ENCODE results near the gene PLAAT3.
A peak's percentile ranks its signal among the peaks of the same experiment; 100 is the strongest.
"Not testable (repeated sequence)": the region's sequence is repeated elsewhere in the genome, so short reads cannot be mapped to it uniquely, and the experiment has no call there.

PLAAT3 gene

GRCh38 chr11:63623513-63624140, 9.4 kb upstream of the PLAAT3 start:
- Histone ChIP-seq H3K27ac (ENCODE audit: low read depth in 2 of 2, low read length in 2 of 2) (no peak overlapping the region), H3K36me3 (ENCODE audit: control insufficient read depth in 2 of 2, insufficient read depth in 2 of 2, low read length in 2 of 2) (peaks cover 2 to 4% of the 10 kb centered on the region in 2 donors), H3K9ac (ENCODE audit: low read depth in 1 of 2, low read length in 2 of 2) (no peak overlapping the region), H3K4me3 (ENCODE audit: low read length in 2 of 2) (no peak overlapping the region), H3K9me3 (ENCODE audit: control insufficient read depth in 2 of 2, low read length in 2 of 2) (no peaks in the 10 kb centered on the region), H3K27me3 (ENCODE audit: control insufficient read depth in 2 of 2, insufficient read depth in 2 of 2, low read length in 2 of 2) (no peaks in the 10 kb centered on the region), H3K4me1 (ENCODE audit: control insufficient read depth in 2 of 2, insufficient read depth in 2 of 2, low read length in 2 of 2) (no peaks in the 10 kb centered on the region)

GRCh38 chr11:63622323-63622722, 8.1 kb upstream of the PLAAT3 start:
- no peak overlapping the region for H3K4me3 ChIP-seq (ENCODE audit: low read length in 2 of 2)

GRCh38 chr11:63621071-63621470, 6.8 kb upstream of the PLAAT3 start:
- Histone ChIP-seq H3K27ac (ENCODE audit: low read depth in 2 of 2, low read length in 2 of 2) (no peak overlapping the region), H3K4me3 (ENCODE audit: low read length in 2 of 2) (no peak overlapping the region), H3K9ac (ENCODE audit: low read depth in 1 of 2, low read length in 2 of 2) (no peak overlapping the region), H3K9me3 (ENCODE audit: control insufficient read depth in 2 of 2, low read length in 2 of 2) (no peaks in the 10 kb centered on the region), H3K27me3 (ENCODE audit: control insufficient read depth in 2 of 2, insufficient read depth in 2 of 2, low read length in 2 of 2) (no peaks in the 10 kb centered on the region), H3K4me1 (ENCODE audit: control insufficient read depth in 2 of 2, insufficient read depth in 2 of 2, low read length in 2 of 2) (no peaks in the 10 kb centered on the region), H3K36me3 (ENCODE audit: control insufficient read depth in 2 of 2, insufficient read depth in 2 of 2, low read length in 2 of 2) (no peaks in the 10 kb centered on the region)

More at GRCh38 chr11:63622323-63622722, 8.1 kb upstream of the PLAAT3 start:
- no peaks in the 10 kb centered on the region for H3K9me3 ChIP-seq (ENCODE audit: control insufficient read depth in 2 of 2, low read length in 2 of 2)
- no peak overlapping the region for H3K27ac ChIP-seq (ENCODE audit: low read depth in 2 of 2, low read length in 2 of 2)
- no peaks in the 10 kb centered on the region for H3K4me1 ChIP-seq (ENCODE audit: control insufficient read depth in 2 of 2, insufficient read depth in 2 of 2, low read length in 2 of 2)
- H3K36me3 ChIP-seq (ENCODE audit: control insufficient read depth in 2 of 2, insufficient read depth in 2 of 2, low read length in 2 of 2): no peaks in the 10 kb centered on the region
- no peak overlapping the region for H3K9ac ChIP-seq (ENCODE audit: low read depth in 1 of 2, low read length in 2 of 2)
- H3K27me3 ChIP-seq (ENCODE audit: control insufficient read depth in 2 of 2, insufficient read depth in 2 of 2, low read length in 2 of 2): no peaks in the 10 kb centered on the region

- H3K27ac ChIP-seq (ENCODE audit: low read depth in 2 of 2, low read length in 2 of 2): no peak overlapping the region
- H3K9ac ChIP-seq (ENCODE audit: low read depth in 1 of 2, low read length in 2 of 2): no peak overlapping the region
- no peaks in the 10 kb centered on the region for H3K36me3 ChIP-seq (ENCODE audit: control insufficient read depth in 2 of 2, insufficient read depth in 2 of 2, low read length in 2 of 2)
- H3K9me3 ChIP-seq (ENCODE audit: control insufficient read depth in 2 of 2, low read length in 2 of 2): no peaks in the 10 kb centered on the region
- H3K27me3 ChIP-seq (ENCODE audit: control insufficient read depth in 2 of 2, insufficient read depth in 2 of 2, low read length in 2 of 2): no peaks in the 10 kb centered on the region
- H3K4me3 ChIP-seq (ENCODE audit: low read length in 2 of 2): no peak overlapping the region
- no peaks in the 10 kb centered on the region for H3K4me1 ChIP-seq (ENCODE audit: control insufficient read depth in 2 of 2, insufficient read depth in 2 of 2, low read length in 2 of 2)
Measured at GRCh38 chr11:63619967-63620366, 5.7 kb upstream of the PLAAT3 start.

GRCh38 chr11:63617686-63618085, 3.5 kb upstream of the PLAAT3 start:
- H3K4me1 ChIP-seq (ENCODE audit: control insufficient read depth in 2 of 2, insufficient read depth in 2 of 2, low read length in 2 of 2); H3K4me3 ChIP-seq (ENCODE audit: low read length in 2 of 2); H3K9ac ChIP-seq (ENCODE audit: low read depth in 1 of 2, low read length in 2 of 2); H3K27ac ChIP-seq (ENCODE audit: low read depth in 2 of 2, low read length in 2 of 2); H3K27me3 ChIP-seq (ENCODE audit: control insufficient read depth in 2 of 2, insufficient read depth in 2 of 2, low read length in 2 of 2); H3K9me3 ChIP-seq (ENCODE audit: control insufficient read depth in 2 of 2, low read length in 2 of 2); H3K36me3 ChIP-seq (ENCODE audit: control insufficient read depth in 2 of 2, insufficient read depth in 2 of 2, low read length in 2 of 2): not testable (repeated sequence)

- Histone ChIP-seq H3K9me3 (ENCODE audit: control insufficient read depth in 2 of 2, low read length in 2 of 2) (no peaks in the 10 kb centered on the region), H3K9ac (ENCODE audit: low read depth in 1 of 2, low read length in 2 of 2) (no peak overlapping the region), H3K4me1 (ENCODE audit: control insufficient read depth in 2 of 2, insufficient read depth in 2 of 2, low read length in 2 of 2) (no peaks in the 10 kb centered on the region)
Measured at GRCh38 chr11:63616953-63617352, 2.7 kb upstream of the PLAAT3 start.

GRCh38 chr11:63613517-63614135, 607 bp downstream of the PLAAT3 start:
- H3K27ac ChIP-seq (ENCODE audit: low read depth in 2 of 2, low read length in 2 of 2): peak overlapping the region in 1 of 2 donors; percentile 63
- H3K36me3 ChIP-seq (ENCODE audit: control insufficient read depth in 2 of 2, insufficient read depth in 2 of 2, low read length in 2 of 2): no peaks in the 10 kb centered on the region
- peaks cover 7 to 12% of the 10 kb centered on the region in 2 donors for H3K4me1 ChIP-seq (ENCODE audit: control insufficient read depth in 2 of 2, insufficient read depth in 2 of 2, low read length in 2 of 2)
- H3K9ac ChIP-seq (ENCODE audit: low read depth in 1 of 2, low read length in 2 of 2): peak overlapping the region; percentile 59 to 63
- no peaks in the 10 kb centered on the region for H3K9me3 ChIP-seq (ENCODE audit: control insufficient read depth in 2 of 2, low read length in 2 of 2)
- no peaks in the 10 kb centered on the region for H3K27me3 ChIP-seq (ENCODE audit: control insufficient read depth in 2 of 2, insufficient read depth in 2 of 2, low read length in 2 of 2)
- H3K4me3 ChIP-seq (ENCODE audit: low read length in 2 of 2): peak overlapping the region; percentile 74 to 78

More at GRCh38 chr11:63616953-63617352, 2.7 kb upstream of the PLAAT3 start:
- Histone ChIP-seq H3K36me3 (ENCODE audit: control insufficient read depth in 2 of 2, insufficient read depth in 2 of 2, low read length in 2 of 2) (no peaks in the 10 kb centered on the region), H3K27ac (ENCODE audit: low read depth in 2 of 2, low read length in 2 of 2) (no peak overlapping the region), H3K4me3 (ENCODE audit: low read length in 2 of 2) (no peak overlapping the region), H3K27me3 (ENCODE audit: control insufficient read depth in 2 of 2, insufficient read depth in 2 of 2, low read length in 2 of 2) (no peaks in the 10 kb centered on the region)

- Histone ChIP-seq H3K9ac (ENCODE audit: low read depth in 1 of 2, low read length in 2 of 2) (no peak overlapping the region), H3K27ac (ENCODE audit: low read depth in 2 of 2, low read length in 2 of 2) (no peak overlapping the region), H3K4me1 (ENCODE audit: control insufficient read depth in 2 of 2, insufficient read depth in 2 of 2, low read length in 2 of 2) (peaks cover 7 to 12% of the 10 kb centered on the region in 2 donors), H3K27me3 (ENCODE audit: control insufficient read depth in 2 of 2, insufficient read depth in 2 of 2, low read length in 2 of 2) (no peaks in the 10 kb centered on the region), H3K9me3 (ENCODE audit: control insufficient read depth in 2 of 2, low read length in 2 of 2) (no peaks in the 10 kb centered on the region), H3K4me3 (ENCODE audit: low read length in 2 of 2) (no peak overlapping the region), H3K36me3 (ENCODE audit: control insufficient read depth in 2 of 2, insufficient read depth in 2 of 2, low read length in 2 of 2) (no peaks in the 10 kb centered on the region)
Measured at GRCh38 chr11:63612181-63612580, 2.1 kb downstream of the PLAAT3 start.

- H3K9me3 ChIP-seq (ENCODE audit: control insufficient read depth in 2 of 2, low read length in 2 of 2): no peaks in the 10 kb centered on the region
- H3K27ac ChIP-seq (ENCODE audit: low read depth in 2 of 2, low read length in 2 of 2): no peak overlapping the region
- H3K4me3 ChIP-seq (ENCODE audit: low read length in 2 of 2): no peak overlapping the region
- H3K36me3 ChIP-seq (ENCODE audit: control insufficient read depth in 2 of 2, insufficient read depth in 2 of 2, low read length in 2 of 2): no peaks in the 10 kb centered on the region
- H3K4me1 ChIP-seq (ENCODE audit: control insufficient read depth in 2 of 2, insufficient read depth in 2 of 2, low read length in 2 of 2): peaks cover 7 to 12% of the 10 kb centered on the region in 2 donors
- no peaks in the 10 kb centered on the region for H3K27me3 ChIP-seq (ENCODE audit: control insufficient read depth in 2 of 2, insufficient read depth in 2 of 2, low read length in 2 of 2)
- no peak overlapping the region for H3K9ac ChIP-seq (ENCODE audit: low read depth in 1 of 2, low read length in 2 of 2)
Measured at GRCh38 chr11:63611395-63611747, 2.9 kb downstream of the PLAAT3 start.

- no peak overlapping the region for H3K4me3 ChIP-seq (ENCODE audit: low read length in 2 of 2)
- H3K9me3 ChIP-seq (ENCODE audit: control insufficient read depth in 2 of 2, low read length in 2 of 2): no peaks in the 10 kb centered on the region
- no peak overlapping the region for H3K9ac ChIP-seq (ENCODE audit: low read depth in 1 of 2, low read length in 2 of 2)
- H3K27ac ChIP-seq (ENCODE audit: low read depth in 2 of 2, low read length in 2 of 2): no peak overlapping the region
- no peaks in the 10 kb centered on the region for H3K36me3 ChIP-seq (ENCODE audit: control insufficient read depth in 2 of 2, insufficient read depth in 2 of 2, low read length in 2 of 2)
- peaks cover 7 to 12% of the 10 kb centered on the region in 2 donors for H3K4me1 ChIP-seq (ENCODE audit: control insufficient read depth in 2 of 2, insufficient read depth in 2 of 2, low read length in 2 of 2)
- H3K27me3 ChIP-seq (ENCODE audit: control insufficient read depth in 2 of 2, insufficient read depth in 2 of 2, low read length in 2 of 2): no peaks in the 10 kb centered on the region
Measured at GRCh38 chr11:63610604-63611394, 3.4 kb downstream of the PLAAT3 start.

All from mucosa of rectum (tissue), 2 donors.